HK-2 (cell line): ENCODE data around the gene AHI1.

Source experiments
- DNase-seq: peaks from one replicate; pipeline ENCODE4 v3.0.0-alpha.2; 2018; ENCODE audit not compliant: unreplicated experiment

The AHI1 gene

GRCh38 chr6:135329851-135330803 is 167.4 kb downstream of the AHI1 start:
- no peak for DNase-seq

GRCh38 chr6:135328136-135328535 is 169.4 kb downstream of the AHI1 start:
- no peak for DNase-seq

DNA sequence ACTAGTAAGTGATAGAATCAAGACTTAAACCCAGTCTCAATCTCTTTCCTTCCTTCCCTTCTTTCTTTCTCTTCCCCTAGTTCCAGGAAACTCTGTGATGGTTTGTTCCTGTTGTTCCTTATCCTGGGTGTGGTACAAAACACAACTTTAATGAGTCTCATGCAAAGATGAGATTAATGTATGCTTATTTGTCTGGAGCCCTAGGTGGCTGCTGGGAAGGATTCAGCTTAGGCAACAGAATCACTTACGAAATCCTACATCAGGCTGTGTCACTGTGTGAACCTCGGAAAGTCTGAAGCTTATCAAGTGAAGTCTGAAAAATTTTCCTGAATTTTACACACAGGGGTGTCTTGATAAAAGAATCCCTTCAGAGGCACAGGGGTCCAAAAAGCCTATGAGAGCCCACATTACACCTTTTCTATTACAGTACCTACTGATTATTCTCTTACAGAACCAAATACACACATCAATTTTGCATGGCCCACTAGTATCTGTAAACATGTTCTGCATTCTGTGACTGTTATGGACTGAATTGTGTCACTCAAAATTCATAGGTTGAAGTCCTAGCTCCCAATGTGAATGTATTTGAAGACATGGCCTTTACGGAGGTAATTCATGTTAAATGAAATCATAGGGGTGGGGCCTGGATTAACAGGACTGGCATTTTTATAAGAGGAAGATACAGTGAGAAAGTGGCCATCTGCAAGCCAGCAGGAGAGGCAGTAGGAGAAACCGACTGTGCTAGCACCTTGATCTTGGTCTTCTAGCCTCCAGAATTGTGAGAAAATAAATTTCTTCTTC is 171.7 kb downstream of the AHI1 start:
- no peak for DNase-seq

- no peak for DNase-seq
Observed at GRCh38 chr6:135324531-135324930, 173.0 kb downstream of the AHI1 start.

- DNase-seq: no peak
Observed at GRCh38 chr6:135323979-135324378, 173.6 kb downstream of the AHI1 start.

GRCh38 chr6:135323202-135323668 is 174.3 kb downstream of the AHI1 start:
- DNase-seq: no peak

DNA sequence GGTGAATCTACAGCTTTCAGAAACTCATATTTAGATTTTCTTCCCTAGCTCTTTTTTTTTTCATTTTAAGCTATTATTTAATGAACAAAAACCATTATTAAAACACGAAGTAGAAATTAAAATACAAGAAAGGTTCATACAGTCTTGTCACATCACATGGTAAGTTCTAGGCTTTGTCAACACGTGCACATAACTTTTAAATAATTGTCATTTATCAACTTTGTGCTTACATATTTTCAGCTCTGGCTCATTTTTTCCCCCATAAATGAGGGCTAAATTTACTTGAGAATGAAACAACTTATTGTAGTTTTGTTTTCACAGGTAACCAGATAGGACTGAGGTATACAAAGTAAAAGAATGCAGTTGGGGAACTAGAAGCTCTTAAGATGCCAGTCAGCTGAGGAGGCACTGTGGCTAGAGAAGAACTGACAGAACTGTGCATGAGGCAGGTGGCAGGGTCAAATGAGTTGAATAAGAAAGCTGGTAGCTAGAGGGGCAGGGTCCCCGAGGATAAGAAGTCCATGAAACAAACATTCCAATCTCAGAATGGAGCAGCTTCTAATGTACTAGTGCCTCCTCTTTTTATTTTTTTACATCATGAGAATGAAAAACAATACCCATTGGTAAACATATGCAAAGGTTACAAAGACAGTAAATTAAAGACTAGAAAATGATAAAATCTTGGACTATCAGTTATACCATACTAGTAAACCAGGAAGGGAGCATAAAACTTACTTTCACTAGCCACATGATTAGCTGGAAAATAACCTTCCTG is 174.9 kb downstream of the AHI1 start:
- no peak for DNase-seq

GRCh38 chr6:135320721-135321621 is 176.6 kb downstream of the AHI1 start:
- DNase-seq: no peak

DNA sequence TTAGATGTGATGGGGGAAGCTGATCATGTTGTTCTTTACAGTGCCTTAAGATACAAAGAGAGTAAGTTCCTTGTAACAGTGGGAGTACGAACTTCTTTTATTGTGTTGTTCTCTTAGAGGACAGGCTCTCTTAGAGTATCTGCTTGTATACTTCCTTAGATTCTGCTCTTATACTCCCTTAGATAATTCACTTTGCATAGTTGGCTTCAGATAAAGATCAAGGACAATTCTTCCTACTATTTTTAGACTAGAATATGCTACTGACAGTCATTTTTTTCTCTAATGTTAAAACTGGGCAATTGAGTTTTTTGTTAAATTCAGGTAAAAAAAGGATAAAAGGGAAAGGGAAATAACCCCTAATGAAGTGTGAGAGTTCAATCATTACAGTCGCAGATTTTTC is 177.7 kb downstream of the AHI1 start:
- no peak for DNase-seq

- no peak for DNase-seq
Observed at GRCh38 chr6:135318738-135319469, 178.6 kb downstream of the AHI1 start.

DNA sequence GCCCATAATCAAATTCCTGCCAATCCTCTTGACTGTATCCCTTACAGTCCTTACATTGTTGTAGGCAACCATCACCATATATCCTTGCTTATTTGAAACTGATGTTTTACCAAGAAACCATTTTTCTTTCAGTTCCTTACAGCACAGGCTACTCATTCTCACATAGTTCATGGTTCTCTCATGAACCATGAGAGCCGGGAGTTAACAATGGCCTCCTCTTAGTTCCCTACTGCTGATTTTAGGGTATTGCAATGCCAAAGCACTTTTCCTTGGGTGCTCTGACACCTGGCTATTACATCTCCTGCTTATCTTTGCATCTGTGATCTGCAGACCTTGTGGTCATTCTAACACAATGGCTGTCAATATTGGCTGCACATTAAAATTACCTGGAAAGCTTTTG is 183.0 kb downstream of the AHI1 start:
- DNase-seq: no peak

- DNase-seq: no peak
Observed at GRCh38 chr6:135311446-135312200, 185.9 kb downstream of the AHI1 start.

GRCh38 chr6:135310291-135310690 is 187.2 kb downstream of the AHI1 start:
- DNase-seq: no peak

DNA sequence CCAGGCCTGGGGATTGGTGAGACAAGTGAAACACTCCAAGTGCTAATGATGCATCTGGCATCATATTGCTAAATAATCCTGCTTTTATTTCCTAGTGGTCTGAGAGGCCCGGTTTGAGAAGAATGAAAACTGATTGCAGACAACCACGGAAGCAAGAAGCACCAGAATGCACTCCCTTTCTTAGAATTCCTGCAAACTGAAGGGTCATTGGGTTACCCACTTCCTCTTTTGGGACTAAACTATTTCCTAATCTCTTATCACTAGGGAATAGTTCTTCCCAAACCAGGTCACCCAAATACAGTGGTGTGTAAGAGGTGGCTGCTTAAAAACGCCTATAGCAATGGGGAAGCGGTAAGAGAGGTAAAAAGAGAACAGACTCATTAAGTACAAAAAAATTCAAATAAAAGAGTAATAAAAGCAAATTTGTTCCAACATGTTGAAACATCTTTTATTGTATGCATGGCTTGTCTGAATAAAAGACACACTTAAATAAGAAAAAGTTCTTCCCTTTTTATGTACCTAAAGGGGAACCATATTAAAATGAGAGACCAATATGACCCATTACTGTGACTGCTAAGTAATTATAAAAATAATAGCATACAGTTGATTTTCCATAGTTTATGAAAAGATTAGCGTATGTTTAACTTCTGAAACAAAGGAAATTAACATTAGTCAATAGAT is 190.7 kb downstream of the AHI1 start:
- no peak for DNase-seq

DNA sequence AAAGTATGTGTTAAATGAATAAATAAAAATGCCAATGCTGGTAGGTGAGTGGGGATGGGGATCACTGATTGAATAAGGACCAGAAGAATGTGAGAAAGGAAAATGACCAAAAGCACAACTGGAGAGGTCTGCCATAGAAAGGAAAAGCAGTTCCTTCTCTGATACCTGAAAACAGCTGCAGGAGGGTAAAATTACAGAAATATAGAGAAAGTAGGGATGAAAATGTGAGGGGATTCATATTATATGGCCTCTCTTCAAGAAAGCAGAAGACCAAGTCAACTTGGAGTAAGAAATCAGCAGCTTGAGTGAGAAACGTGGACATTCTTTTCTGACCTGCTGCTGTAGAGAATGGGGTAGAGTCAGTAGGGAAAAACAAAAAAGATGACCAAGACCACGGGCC is 191.4 kb downstream of the AHI1 start:
- DNase-seq: no peak

DNA sequence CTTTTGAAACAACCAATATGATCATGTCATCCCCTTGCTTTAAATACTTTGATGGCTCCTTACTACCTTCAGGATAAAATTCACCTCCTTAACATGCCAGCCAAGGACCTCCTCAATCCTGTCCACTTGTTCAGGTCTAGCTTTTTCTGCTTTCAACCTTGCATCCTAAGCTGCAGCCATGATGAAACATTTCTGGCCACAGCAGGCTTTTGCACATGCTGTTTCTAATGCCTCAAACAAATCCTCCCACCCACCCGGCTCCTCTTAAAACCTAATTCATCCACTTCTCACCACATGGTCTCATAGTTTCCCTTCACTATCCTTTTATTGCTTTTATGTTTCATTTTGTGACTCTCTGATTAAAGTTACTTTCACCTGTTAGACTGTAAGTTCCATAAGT is 191.9 kb downstream of the AHI1 start:
- DNase-seq: no peak

DNA sequence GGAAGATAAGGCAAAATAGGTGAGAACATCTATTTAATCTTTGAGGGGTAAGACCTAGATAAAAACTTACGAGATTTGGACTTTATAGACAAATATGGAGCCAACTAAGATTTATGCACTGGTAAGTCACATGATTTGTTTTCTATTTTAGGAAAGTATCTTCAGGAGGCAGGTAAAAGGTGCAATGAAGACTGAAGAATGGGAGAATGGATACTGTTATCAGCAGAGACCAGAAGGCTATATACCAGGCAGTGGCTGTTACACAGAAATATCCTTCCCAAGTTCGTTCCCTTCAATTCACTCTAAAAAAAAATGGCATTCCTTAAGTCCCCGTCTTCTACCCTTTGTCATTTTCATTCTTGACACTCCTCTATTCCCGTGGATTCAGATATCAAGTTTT is 192.7 kb downstream of the AHI1 start:
- no peak for DNase-seq

- no peak for DNase-seq
Observed at GRCh38 chr6:135301304-135301703, 196.2 kb downstream of the AHI1 start.

DNA sequence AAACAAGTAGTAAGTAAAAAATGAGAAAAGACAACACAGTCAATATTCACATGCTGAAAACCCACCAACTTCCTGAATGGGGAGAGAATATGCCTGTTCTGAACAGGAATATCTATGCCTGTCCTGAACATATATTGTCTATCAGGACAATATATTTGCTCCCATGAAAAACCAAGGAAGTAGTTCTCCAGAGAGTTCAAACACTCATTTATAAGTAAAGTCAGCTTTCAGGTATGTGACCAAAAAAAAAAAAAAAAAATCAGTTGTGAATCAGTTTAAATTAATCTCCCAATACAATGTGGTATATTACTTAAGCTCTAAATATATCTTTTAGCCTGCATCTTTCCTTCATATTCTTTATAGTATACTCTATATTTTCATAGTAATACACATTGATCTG is 197.0 kb downstream of the AHI1 start:
- DNase-seq: no peak
